Measurements from ENCODE around the gene HOXA3.

The HOXA3 gene

DNA sequence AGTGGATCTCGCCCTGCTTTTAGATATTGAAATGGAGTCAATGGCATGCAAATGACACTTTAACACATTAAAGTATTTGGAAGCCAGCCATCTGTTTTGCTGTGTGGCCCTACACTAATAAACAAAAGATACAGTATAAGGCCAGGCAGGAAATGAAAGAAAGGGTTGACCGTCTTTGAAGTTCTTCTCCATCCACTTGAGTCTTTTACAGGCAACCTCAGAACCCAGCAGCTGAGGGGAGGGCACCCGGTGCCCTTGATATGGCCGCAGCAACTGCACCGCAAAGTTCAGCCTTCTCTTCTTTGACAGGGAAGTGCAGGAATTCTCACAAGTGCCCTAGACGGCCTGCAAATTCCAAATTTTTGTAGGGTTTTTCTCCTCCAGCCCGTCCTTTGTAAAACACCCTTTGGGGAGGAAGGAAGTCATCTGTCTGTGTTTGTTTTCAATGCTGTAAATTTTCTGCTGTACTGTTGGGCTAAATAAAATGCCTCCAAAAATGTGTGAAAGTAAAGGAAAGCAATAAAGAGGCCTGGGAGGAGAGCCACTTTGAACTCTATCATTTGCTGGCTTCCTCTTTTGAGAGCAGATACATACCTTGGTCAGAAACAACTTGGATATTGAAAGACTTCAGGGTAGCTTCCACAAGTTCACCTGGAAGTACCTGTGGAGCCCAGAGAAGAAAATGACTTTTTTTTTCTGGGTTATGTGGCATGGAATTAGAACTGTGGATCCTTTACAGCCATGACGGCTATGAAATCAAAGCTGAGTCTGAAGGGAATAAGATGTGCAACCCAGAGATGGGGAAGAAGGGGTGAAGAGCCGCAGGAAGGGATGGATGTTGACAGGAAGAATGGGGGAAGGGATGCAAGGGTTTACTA lies 60.2 kb downstream of the HOXA3 start:
- no peak overlapping the region for H3K27ac ChIP-seq
- TF ChIP-seq ZFX (IDR thresholded peaks at IDR 0.05): no peak
- TF ChIP-seq, protein P1, sequence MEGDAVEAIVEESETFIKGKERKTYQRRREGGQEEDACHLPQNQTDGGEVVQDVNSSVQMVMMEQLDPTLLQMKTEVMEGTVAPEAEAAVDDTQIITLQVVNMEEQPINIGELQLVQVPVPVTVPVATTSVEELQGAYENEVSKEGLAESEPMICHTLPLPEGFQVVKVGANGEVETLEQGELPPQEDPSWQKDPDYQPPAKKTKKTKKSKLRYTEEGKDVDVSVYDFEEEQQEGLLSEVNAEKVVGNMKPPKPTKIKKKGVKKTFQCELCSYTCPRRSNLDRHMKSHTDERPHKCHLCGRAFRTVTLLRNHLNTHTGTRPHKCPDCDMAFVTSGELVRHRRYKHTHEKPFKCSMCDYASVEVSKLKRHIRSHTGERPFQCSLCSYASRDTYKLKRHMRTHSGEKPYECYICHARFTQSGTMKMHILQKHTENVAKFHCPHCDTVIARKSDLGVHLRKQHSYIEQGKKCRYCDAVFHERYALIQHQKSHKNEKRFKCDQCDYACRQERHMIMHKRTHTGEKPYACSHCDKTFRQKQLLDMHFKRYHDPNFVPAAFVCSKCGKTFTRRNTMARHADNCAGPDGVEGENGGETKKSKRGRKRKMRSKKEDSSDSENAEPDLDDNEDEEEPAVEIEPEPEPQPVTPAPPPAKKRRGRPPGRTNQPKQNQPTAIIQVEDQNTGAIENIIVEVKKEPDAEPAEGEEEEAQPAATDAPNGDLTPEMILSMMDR (conservative IDR thresholded peaks at IDR 0.05): no peak

DNA sequence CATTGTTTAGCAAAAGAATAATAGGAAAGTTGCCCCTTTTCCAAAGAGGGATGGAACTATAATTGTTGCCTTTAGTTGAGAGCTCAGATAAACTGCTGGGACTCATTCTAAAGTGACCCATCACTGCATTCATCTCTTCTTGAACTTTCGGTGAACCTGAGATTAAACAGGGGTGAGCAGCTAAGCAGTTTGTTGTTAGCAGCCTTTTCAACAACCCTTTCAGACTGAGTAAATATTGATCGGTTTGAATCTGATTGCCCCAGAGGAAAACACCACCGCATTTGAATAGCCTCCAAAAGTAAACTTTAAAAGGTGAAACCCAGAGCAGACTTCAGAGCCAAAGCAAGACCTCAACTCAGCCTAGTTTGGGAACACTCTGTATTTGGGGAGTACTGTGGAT lies 61.3 kb downstream of the HOXA3 start:
- H3K27ac ChIP-seq: no peak overlapping the region
- no peak for TF ChIP-seq ZFX (IDR thresholded peaks at IDR 0.05)
- TF ChIP-seq, protein P1 (conservative IDR thresholded peaks at IDR 0.05): no peak

DNA sequence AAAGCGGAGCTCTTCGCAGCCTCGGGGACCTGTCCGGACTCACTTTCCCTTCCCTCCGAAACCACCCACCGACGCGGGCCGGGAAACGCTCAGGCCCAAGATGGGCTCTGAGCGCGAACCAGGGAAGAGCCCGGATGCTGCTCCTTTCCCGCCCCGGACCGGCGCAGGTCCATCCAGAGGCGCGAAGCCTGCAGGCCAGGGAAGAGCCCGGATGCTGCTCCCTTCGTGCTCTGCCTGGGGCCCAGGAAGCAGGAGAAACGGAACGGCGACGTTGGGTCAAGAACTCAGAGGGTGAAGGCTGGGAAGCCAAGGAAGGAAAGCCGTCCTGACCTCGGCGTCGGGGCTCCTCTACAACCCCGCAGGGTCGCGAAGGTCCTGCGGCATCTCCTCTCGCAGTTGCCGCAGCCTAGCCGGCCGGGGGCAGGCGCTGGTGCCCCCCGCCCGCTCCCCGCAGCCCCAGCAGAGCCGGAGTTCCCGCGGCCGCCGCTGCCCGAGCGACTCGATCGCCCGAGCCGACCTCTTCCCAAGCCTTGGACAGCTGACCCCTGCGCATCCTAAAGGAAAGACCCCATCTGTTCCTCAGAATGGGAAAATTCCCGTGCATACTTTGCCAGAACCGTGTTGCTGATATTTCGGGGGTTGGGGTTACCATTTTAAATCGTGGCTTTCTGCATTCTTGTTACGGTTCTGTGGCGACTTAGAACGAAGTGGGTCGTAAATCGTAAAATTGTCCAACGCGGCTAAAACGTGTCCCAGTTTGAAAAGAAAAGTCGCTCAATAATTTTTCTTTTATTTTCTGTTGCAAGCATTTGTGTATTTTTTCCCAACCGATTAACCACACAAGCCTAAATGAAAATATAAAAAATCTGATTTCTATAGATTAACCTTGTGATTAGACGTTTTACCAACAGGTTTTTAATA lies 64.1 kb downstream of the HOXA3 start:
- no peak for TF ChIP-seq ZFX (IDR thresholded peaks at IDR 0.05)
- TF ChIP-seq, protein P1 (conservative IDR thresholded peaks at IDR 0.05): no peak
- H3K27ac ChIP-seq: no peak overlapping the region

DNA sequence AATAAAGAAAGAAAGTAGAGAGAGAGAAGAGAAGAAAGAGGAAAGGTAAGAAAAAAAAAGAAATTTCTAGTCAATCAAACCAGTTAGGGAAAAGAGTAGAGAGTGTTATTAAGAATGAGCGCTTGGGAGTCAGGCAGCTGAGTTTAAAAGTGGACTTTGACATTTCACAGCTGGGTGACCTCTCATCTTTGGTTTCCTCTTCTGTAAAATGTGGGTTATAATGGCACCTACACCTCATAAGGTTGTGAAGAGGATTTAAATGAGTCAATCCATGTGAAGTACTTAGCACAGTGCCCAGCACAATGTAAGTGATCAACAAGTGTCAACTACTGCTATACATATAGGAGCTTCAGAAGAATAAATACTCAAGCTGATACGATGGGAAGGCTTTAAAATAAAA lies 68.7 kb downstream of the HOXA3 start:
- no peak overlapping the region for H3K27ac ChIP-seq
- TF ChIP-seq, protein P1 (conservative IDR thresholded peaks at IDR 0.05): no peak
- no peak for TF ChIP-seq ZFX (IDR thresholded peaks at IDR 0.05)

DNA sequence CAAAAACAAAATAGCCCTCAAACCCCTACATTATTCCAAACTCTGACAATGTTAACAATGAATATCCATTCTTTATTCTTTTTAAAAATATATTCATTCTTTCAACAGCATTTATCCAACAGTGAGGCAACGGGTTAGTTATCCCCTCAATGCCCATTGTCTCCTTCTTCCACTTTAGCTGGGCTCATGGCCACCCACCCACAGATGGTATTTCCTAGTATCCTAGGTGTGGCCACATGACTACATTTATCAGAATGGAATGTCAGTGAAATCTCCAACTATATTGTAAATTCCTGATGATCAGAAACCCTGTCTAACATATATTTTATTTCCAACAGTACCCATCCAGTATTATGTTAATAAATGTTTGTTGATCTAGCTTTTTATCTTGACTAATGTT lies 70.2 kb downstream of the HOXA3 start:
- TF ChIP-seq, protein P1 (conservative IDR thresholded peaks at IDR 0.05): no peak
- no peak for TF ChIP-seq ZFX (IDR thresholded peaks at IDR 0.05)
- H3K27ac ChIP-seq: no peak overlapping the region

DNA sequence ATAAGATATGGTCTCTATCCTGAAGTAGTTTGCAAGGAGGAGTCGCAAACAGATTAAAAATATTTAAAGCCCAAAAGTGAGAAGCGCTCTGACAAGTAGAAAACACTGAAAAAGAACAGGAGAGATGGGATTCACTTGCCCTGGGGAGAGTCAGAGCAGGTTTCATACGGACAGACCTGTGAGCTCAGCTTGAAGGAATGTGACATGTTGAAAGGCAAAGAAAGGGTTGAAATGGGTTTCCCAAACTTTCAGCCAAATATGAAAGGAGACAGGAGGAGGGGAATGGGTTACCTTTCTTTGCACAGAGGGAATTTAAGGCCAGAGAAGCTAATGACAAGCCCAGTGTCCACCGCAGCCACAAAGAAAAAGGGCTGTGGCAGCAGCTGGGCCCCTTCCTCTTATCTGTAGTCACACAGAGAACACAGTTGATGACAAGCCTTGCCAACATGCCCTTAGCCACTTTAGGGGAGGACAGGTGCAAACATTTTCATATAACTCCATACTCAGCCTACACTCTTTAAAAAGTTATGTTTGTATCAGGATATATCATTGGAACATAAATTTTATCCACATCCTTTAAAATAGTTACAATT lies 71.4 kb downstream of the HOXA3 start:
- TF ChIP-seq ZFX (IDR thresholded peaks at IDR 0.05): no peak
- TF ChIP-seq, protein P1 (conservative IDR thresholded peaks at IDR 0.05): no peak
- H3K27ac ChIP-seq: no peak overlapping the region
